HG03108 (cell line): Measurements from ENCODE around the gene COPS6.

Experiments used
- ATAC-seq: cut with Tn5 transposase; IDR thresholded peaks from one replicate; pipeline ENCODE4 v1.9.1; 2021; ENCODE audit warnings: moderate library complexity; ENCODE audit not compliant: unreplicated experiment

The COPS6 gene

DNA sequence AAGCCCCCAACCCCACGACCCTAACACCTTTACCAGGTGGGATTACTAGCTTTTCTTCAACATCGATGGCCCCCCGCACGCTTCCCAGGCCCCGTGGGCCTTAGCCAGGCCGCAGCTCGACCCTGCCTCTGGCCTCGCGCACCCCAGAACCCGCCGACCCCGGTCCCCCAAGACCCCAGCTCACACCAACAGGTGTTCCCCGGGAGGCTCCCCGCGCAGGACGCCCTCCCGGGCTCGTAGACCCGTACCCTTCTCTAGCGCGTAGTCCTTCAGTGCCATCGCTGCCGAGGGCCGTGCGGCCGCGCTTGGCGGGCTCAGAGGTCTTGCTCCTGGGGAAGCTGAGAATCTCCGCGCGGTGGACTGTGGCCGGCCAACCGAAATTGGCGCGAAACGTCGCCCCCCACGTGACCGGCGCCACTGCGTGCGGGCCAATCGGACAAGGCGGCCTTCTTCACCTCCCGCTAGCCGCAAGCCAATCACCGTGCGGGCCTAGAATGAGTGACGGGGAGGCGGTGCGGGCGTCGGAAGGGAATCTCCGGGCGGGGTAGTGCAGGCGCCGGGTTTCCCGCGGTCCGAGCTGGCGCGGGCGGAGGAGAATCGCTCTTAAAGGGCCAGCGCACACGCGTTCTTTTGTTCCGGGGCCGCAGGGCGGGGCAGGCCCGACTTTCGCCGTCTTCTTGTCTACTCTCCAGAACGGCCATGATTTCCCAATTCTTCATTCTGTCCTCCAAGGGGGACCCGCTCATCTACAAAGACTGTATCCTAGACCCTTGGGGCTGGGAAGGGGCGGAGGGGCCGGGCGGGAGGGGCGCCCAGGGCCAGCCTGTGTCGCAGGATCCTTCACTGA is 12.5 kb downstream of the COPS6 start, which contains the start of the genes AP4M1 and MCM7:
TSS of gene AP4M1 (plus strand) at position 628 of the 847 bp plus-strand sequence. CDS start at position 700, 72 bp downstream.
TSS of gene MCM7 (minus strand) at position 382 of the 847 bp plus-strand sequence. CDS start at position 279, 103 bp downstream.
- ATAC-seq = peak; percentile 86

DNA sequence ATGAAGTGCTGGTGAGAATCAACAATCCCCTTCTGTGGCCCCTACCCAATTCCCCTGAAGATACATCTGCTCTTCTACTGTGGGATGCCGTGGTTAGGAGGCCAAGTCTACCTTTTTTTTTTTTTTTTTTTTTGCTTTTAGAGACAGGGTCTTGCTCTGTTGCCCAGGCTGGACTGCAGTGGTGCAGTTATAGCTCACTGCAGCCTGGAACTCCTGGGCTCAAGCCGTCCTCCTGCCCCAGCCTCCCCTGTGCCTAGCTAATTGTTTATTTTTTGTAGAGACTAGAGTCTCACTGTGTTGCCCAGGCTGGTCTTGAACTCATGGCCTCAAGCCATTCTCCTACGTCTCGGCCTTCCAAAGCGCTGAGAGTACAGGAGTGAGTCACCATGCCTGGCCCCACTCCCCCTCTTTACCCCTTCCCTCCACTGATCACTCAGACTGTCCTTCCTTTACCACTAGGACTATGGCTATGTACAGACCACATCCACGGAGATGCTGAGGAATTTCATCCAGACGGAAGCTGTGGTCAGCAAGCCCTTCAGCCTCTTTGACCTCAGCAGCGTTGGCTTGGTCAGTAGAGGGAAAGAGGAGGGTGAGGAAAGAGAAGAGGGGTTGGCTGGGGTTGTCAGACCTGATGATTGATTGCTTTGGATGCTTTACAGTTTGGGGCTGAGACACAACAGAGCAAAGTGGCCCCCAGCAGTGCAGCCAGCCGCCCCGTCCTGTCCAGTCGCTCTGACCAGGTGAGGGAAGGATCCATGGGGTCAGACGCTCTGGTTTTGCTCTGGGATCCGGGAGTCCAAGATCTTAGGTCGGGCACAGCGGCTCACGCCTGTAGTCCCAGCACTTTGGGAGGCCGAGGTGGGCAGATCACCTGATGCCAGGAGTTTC is 14.4 kb downstream of the COPS6 start:
- no peak for ATAC-seq

DNA sequence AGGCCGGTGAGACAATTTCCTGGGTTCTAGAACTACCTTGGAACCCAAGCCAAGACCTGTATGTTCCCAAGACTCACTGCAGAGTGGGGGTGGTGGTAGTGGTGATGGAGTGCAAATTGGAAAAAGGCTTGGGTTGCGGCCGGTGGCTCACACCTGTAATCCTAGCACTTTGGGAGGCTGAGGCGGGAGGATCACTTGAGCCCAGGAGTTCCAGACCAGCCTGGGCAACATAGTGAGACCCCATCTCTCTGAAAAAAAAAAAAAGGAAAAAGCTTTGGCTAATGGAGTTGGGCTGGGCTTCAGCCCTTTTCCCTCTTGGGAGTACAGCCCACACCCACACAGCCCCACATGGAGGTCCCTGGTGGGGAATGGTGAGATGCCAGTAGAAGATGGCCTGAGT is 16.8 kb downstream of the COPS6 start:
- no peak for ATAC-seq

DNA sequence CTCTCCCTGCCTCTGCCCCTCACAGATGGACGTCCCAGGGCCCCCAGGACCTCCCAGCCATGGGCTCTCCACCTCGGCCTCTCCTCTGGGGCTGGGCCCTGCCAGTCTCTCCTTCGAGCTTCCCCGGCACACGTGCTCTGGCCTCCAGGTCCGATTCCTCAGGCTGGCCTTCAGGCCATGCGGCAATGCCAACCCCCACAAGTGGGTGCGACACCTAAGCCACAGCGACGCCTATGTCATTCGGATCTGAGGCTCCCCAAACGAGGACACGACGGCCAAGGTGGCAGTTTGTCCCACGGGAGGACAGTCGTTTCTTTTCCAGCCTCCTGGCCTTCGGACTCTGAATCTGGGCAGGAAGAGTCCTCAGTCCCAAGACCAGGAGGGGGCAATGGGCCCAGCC is 17.9 kb downstream of the COPS6 start:
- no peak for ATAC-seq

DNA sequence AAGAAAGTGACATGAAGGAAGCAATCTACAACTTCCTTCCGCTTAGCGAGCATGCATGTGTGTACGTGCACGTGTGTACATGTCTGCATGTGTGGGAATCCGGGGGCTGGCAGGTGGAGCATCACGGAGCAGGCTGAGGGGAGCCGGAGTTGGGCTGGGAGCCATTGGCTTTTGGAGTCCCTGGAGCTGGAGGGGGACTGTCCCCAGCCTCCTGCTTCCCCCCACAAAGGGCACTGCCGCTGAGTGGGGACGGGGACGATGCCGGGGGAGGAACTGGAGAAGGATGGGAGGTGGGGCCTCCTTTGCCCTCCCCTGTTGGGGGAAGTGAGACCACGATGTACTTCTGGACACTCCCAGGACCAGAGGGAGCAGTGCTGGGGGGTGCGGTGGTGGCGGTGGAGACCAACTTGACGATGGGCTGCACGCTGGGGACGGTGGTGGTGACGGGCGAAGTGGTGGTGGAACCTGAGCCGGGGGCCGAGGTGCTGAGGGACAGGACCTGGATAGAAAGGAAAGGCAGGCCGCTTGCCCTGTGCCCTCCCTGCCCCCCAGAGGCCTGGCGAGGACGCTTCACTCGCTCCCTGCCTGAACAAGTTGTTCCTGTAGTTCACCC is 18.5 kb downstream of the COPS6 start:
- no peak for ATAC-seq

DNA sequence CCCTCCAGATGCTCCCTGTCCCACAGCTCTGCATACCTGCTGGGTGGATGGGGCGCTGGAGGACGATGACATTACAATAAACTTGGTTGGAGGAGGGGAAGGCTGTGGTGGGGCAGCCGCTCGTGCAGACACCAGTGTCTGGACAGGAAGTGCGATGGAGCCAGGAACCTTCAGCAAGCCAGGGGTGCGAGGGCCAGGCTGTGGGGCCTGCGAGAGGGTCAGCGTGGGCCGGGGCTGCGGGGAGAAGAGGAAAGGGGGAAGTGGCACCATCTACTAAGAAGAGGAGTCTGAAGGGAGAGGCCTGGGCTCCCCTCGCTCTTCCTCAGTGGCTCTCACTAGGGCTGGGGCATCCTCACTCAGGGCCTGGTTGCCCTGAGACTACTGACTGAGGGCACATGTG is 19.1 kb downstream of the COPS6 start:
- ATAC-seq = no peak

DNA sequence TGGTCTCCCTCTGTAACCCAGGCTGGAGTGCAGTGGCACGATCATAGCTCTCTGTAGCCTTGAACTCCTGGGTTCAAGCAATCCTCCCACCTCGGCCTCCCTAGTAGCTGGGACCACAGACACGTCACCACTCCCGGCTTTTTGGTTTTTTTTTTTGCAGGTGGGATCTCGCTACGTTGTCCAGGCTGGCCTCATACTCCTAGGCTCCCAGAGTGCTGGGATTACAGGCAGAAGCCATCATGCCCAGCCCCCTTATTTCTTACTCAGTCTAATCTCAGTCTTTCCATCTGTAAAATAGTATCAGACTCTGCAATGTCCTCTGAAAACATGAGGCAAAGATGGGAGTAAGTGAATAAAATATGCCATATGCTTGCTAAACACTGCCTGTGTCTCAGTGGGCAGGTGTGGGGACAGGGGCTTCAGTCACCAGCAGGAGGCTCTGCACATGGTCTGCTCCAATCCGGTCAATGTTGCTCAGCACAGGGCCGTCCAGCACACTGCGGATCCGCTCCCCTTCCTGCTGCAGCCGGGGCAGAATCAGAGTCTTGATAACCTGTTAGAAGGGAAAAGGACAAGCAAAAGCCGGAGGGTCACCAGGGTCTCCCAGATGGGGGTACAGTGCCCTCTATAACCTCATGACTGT is 20.9 kb downstream of the COPS6 start:
- ATAC-seq = no peak

DNA sequence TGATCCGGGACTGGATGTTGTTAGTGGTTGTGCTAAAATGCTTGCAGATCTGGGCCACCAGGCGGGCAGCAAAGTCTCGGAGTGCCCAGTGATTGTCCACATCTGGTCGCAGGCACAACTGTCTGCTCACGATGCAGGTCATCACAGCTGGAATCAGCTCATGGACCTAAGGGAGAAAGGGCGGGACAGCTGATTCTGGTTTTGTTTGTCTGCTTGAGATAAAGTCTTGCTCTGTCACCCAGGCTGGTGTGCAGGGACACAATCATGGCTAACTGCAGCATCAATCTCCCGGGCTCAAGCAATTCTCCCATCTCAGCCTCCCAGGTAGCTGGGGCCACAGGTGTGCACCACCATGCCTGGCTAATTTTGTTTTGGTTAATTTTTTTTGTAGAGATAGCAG is 22.4 kb downstream of the COPS6 start:
- ATAC-seq = no peak

DNA sequence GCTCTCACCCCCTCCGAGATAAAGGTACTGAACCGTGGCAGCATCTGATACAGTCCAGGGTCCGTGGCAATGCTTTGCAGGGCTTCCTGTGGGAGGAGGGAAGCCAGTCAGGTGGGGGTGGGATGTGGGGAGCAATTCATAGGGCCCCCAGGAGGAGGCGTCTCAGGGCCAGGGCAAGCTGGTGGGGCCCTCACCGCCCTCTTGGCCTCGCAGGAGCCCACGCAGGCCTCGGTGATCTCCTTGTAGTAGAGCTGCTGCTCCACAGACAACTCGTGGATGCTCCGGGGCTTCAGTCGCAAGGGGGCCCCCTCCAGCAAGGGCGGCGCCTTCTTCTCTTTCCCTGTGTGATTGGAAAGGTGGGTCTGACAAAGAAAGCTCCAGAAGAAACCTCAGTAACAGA is 23.1 kb downstream of the COPS6 start:
- no peak for ATAC-seq

DNA sequence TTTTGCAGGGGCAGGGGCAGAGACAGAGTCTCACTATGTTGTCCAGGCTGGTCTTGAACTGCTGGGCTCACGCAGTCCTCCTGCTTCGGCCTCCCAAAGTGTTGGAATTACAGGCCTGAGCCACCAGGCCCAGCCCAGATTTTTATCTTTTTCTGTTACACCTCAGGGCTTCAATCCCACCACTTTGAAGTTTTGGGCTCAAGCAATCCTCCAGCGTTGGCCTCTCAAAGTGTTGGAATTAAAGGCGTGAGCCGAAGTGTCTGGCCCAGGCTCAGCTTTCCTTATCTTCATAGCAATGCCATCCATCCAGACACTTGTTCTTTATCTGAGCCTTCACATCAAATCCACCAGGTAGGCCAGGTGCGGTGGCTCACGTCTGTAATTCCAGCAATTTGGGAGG is 26.3 kb downstream of the COPS6 start:
- no peak for ATAC-seq

DNA sequence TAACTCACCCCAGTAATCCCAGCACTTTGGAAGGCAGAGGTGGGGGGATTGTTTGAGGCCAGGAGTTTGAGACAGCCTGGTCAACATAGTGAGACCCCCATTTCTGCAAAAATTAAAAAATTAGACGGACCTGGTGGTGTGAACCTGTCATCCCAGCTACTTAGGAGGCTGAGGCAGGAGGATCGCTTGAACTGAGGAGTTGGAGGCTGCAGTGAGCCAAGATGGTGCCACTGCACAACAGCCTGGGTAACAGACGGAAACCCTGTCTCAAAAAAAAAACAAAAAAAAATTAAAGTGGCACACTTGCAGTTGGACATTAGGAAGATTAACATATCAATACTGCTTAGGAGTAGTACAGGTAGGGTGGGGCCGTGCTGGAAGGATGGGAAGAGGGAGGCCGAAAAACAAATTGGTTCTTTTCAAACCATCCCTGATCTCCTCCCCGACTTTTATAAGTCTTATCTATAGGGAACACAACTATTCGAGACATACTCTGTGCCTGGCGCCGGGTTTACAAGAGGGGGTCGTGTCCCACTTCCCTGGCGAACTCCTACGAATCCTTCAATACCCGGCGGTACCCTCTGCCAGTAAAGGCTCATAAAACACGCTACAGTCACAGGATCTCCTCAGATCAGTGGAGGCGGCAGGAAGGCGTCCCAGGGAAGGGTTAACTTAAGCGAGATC is 29.8 kb downstream of the COPS6 start:
- no peak for ATAC-seq

DNA sequence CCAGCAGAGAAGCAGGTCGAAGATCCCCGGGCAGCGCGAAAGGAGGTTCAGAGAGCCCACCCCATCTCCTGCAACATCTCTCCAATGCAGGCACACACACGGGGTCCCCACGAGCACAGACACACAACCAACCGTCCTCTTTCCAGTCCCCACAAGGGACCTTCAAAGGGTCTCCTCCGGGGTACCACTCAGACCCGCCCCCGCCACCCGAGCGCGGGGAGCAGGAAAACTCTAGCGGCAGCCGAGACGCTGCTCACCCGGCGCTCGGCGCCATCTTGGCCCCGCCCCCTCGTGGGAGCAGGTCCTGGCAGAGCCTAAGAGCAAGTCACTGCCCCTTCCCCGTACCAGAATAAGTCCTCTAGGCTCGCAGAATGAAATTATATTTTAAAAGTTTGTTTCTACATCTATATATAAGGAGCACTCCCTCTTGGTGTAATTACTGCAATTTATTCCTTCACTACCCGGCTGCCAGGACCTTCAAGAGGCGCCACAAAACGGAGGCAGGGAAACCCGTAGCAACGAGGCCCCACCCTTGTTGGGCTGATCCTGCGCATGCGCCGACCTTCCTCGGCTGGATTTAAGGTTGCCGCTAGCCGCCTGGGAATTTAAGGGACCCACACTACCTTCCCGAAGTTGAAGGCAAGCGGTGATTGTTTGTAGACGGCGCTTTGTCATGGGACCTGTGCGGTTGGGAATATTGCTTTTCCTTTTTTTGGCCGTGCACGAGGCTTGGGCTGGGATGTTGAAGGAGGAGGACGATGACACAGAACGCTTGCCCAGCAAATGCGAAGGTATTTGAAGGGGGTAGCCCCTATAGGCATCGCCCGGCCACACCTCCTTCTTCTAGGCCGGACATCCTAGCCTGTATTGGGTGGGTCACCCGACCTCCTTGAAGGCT is 30.6 kb downstream of the COPS6 start, which contains the start of the genes CNPY4 and TAF6:
TSS of gene CNPY4 (plus strand) at position 563 of the 898 bp plus-strand sequence. CDS start at position 674, 111 bp downstream.
TSS of gene TAF6 (minus strand) at position 287 of the 898 bp plus-strand sequence. CDS start 5,149 bp downstream, outside the sequence.
- peak; percentile 62 for ATAC-seq

DNA sequence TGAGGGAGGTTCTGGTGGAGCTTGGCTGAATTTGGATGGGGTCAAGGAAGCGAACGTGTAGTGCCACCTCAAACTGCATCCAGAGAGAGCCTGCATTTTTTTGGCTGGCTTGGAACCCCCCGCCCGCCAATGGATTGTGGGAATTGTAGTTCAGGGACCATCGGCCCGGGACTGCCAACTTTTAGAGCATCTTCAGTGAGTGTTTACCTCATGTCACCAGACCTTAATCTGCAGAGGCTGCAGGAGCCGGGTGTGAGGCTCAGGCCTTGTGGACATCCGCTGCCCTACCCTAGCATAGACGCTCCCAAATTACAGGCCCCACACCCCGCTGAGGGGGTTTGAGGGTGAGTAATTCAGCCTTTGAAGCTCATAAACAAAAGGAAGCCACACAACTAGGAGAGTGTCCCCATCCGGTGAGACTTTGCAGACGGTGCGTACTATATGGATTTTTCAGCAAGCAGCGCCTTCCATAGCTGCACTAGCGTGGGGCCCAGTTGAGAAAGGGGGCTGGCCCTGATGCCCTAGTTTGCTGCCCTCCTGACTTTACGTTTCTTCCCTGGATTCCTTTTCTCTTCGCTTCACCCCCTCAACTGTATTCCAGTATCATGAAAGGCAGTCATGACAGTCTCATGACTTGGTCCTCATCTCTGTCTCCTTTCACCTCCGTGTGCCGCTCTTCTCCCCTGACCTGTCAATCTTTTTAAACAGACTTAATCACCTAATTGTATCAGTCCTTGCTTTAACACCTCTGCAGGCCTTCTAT is 31.4 kb downstream of the COPS6 start:
- peak; percentile 29 for ATAC-seq

DNA sequence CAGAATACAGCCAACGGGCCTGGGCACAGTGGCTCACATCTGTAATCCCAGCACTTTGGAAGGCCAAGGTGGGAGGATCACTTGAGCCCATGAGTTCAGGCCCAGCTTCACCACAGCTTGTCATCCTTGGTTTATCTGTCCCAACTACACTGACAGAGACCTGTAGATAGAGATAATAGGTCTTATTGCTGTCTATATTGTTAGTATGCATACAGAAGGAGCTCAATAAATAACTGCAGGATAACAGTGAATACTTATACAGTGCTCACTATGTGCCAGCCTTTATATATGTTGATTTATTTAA is 31.9 kb downstream of the COPS6 start:
- ATAC-seq = no peak

DNA sequence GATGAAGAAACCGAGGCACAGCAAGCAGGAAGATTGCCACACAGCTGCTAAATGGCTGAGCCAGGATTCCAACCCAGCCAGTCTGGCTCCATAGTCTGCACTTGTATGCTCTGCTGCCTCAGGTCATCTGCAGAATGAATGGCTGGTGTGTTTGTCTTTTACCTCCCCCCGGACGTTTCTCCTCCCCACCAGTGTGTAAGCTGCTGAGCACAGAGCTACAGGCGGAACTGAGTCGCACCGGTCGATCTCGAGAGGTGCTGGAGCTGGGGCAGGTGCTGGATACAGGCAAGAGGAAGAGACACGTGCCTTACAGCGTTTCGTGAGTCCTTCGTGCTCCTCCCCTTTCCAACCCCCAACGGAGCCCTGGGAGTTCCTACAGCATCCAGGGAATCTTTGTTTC is 33.3 kb downstream of the COPS6 start:
- no peak for ATAC-seq

DNA sequence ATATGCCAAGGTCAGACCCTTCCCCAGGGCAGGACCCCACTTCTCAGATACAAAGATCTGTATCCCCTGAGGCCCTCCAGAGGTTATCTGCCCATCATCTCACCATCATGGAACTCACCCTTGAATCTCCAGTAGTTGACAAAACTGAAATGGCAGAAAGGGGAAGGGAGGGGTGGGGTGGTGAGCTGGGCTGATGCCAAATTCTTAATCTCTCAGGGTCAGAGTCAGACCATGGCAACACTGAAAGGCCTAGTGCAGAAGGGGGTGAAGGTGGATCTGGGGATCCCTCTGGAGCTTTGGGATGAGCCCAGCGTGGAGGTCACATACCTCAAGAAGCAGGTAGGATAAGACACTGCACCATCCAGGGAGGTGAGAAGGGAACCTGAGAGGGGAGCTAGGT is 33.8 kb downstream of the COPS6 start:
- no peak for ATAC-seq

DNA sequence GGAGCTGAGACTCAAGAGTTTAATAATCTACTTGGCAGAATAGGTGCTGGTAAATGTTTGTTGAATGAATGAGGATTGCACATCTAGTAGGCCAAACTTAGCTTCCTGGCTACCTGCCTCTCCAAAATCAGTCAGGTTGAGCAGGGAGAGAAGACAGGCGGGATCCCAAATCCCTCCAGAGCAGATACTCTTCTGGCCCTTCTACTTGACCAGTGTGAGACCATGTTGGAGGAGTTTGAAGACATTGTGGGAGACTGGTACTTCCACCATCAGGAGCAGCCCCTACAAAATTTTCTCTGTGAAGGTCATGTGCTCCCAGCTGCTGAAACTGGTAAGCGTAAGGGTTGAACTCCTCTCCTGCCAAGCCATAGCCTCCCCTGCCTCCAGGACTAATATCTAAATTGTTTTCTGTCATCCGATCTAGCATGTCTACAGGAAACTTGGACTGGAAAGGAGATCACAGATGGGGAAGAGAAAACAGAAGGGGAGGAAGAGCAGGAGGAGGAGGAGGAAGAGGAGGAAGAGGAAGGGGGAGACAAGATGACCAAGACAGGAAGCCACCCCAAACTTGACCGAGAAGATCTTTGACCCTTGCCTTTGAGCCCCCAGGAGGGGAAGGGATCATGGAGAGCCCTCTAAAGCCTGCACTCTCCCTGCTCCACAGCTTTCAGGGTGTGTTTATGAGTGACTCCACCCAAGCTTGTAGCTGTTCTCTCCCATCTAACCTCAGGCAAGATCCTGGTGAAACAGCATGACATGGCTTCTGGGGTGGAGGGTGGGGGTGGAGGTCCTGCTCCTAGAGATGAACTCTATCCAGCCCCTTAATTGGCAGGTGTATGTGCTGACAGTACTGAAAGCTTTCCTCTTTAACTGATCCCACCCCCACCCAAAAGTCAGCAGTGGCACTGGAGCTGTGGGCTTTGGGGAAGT is 35.8 kb downstream of the COPS6 start:
- ATAC-seq = no peak
